NB4 (cell line): ENCODE results near the gene APEH.

ENCODE experiments used
- DNase-seq: peaks from one replicate; pipeline ENCODE4 v3.0.0; 2010; ENCODE audit warnings: low read depth
- H3K4me3 ChIP-seq: one replicate; pipeline ENCODE4 v1.5.1; 2011; ENCODE audit warnings: mild to moderate bottlenecking, low read depth, low read length, moderate library complexity
- CTCF ChIP-seq: IDR thresholded peaks from one replicate; pipeline ENCODE4 v1.5.1; 2012; ENCODE audit warnings: low read depth, low read length
- MAX ChIP-seq: IDR thresholded peaks from 2 replicates; pipeline ENCODE4 v1.6.1; 2011; ENCODE audit warnings: low read depth, low read length
- MYC ChIP-seq: IDR thresholded peaks from 2 replicates; pipeline ENCODE4 v1.6.1; 2011; ENCODE audit warnings: low read depth, low read length
- POLR2A ChIP-seq: IDR thresholded peaks from 2 replicates; pipeline ENCODE4 v1.6.1; 2011; ENCODE audit warnings: mild to moderate bottlenecking; ENCODE audit not compliant: insufficient read length; ENCODE audit errors: extremely low read depth

APEH gene

GRCh38 chr3:49673715-49674496 lies at the start of gene APEH:
Gene APEH (plus strand): TSS chr3:49674351. CDS start chr3:49674402, 51 bp downstream.
- peak; percentile 99 for DNase-seq
- H3K4me3 ChIP-seq = peak within 1 kb of the TSS; percentile 90
- no peak for TF ChIP-seq CTCF
- TF ChIP-seq MYC = peak; percentile 92
- TF ChIP-seq POLR2A = peak; percentile 85
- peak; percentile 86; the same call in 1 of the 2 replicates for TF ChIP-seq MAX

- no peak for DNase-seq
- TF ChIP-seq MYC = no peak
- no peak for TF ChIP-seq POLR2A
- TF ChIP-seq MAX = no peak
- no peak for TF ChIP-seq CTCF
- H3K4me3 ChIP-seq = no peak overlapping the region
These were observed 49.1 kb upstream of the APEH start for GRCh38 chr3:49625071-49625470.

- no peak for TF ChIP-seq POLR2A
- no peak for TF ChIP-seq MAX
- TF ChIP-seq CTCF = no peak
- TF ChIP-seq MYC = no peak
These were observed 48.0 kb upstream of the APEH start for GRCh38 chr3:49626101-49626581.

GRCh38 chr3:49626796-49627195 lies 47.4 kb upstream of the APEH start:
- no peak for DNase-seq
- no peak for TF ChIP-seq MYC
- no peak for TF ChIP-seq POLR2A
- TF ChIP-seq CTCF = no peak
- TF ChIP-seq MAX = no peak
- no peak overlapping the region for H3K4me3 ChIP-seq

More at GRCh38 chr3:49626101-49626581, 48.0 kb upstream of the APEH start:
- no peak for DNase-seq
- no peak overlapping the region for H3K4me3 ChIP-seq

- no peak for TF ChIP-seq POLR2A
- no peak for TF ChIP-seq MYC
- no peak for DNase-seq
These were observed 46.5 kb upstream of the APEH start for GRCh38 chr3:49627634-49628033.

GRCh38 chr3:49628249-49628648 lies 45.9 kb upstream of the APEH start:
- DNase-seq = no peak
- no peak overlapping the region for H3K4me3 ChIP-seq
- TF ChIP-seq CTCF = no peak
- no peak for TF ChIP-seq MAX
- TF ChIP-seq MYC = no peak
- no peak for TF ChIP-seq POLR2A

More at GRCh38 chr3:49627634-49628033, 46.5 kb upstream of the APEH start:
- no peak overlapping the region for H3K4me3 ChIP-seq
